Stimulated activated CD4-positive, alpha-beta T cell treated with anti-CD3 and anti-CD28 coated beads, Interleukin-2, amount 100 ng/mL, for 24 hours (primary cell): Measurements from ENCODE around the gene ZDHHC14.

ENCODE experiments used
- DNase-seq, 2 donors: peaks; one replicate each; pipeline ENCODE4 v3.0.0-alpha.2; 2020

The ZDHHC14 gene

GRCh38 chr6:157631412-157631811 lies 250.4 kb downstream of the ZDHHC14 start:
- no peak for DNase-seq

GRCh38 chr6:157631838-157632614 lies 251.0 kb downstream of the ZDHHC14 start:
- no peak for DNase-seq

GRCh38 chr6:157632821-157633220 lies 251.8 kb downstream of the ZDHHC14 start:
- no peak for DNase-seq

- DNase-seq, result no peak
Measured at GRCh38 chr6:157634546-157634945, 253.6 kb downstream of the ZDHHC14 start.

- no peak for DNase-seq
Measured at GRCh38 chr6:157635388-157636244, 254.6 kb downstream of the ZDHHC14 start.

GRCh38 chr6:157637516-157637915 lies 256.5 kb downstream of the ZDHHC14 start:
- DNase-seq, result no peak

- no peak for DNase-seq
Measured at GRCh38 chr6:157637941-157638662, 257.1 kb downstream of the ZDHHC14 start.

- DNase-seq, result no peak
Measured at GRCh38 chr6:157638779-157639178, 257.8 kb downstream of the ZDHHC14 start.

GRCh38 chr6:157640746-157641451 lies 259.9 kb downstream of the ZDHHC14 start:
- DNase-seq, result no peak

- DNase-seq, result no peak
Measured at GRCh38 chr6:157641837-157642236, 260.8 kb downstream of the ZDHHC14 start.

GRCh38 chr6:157642736-157643135 lies 261.7 kb downstream of the ZDHHC14 start:
- no peak for DNase-seq

- DNase-seq, result peak; percentile 33 to 42
Measured at GRCh38 chr6:157644043-157644810, 263.2 kb downstream of the ZDHHC14 start.

- no peak for DNase-seq
Measured at GRCh38 chr6:157645201-157645795, 264.3 kb downstream of the ZDHHC14 start.

GRCh38 chr6:157646012-157646411 lies 265.0 kb downstream of the ZDHHC14 start:
- DNase-seq, result no peak

- DNase-seq, result no peak
Measured at GRCh38 chr6:157647261-157647915, 266.4 kb downstream of the ZDHHC14 start.

GRCh38 chr6:157648561-157648960 lies 267.6 kb downstream of the ZDHHC14 start:
- DNase-seq, result no peak

GRCh38 chr6:157649311-157650260 lies 268.6 kb downstream of the ZDHHC14 start:
- DNase-seq, result no peak

- no peak for DNase-seq
Measured at GRCh38 chr6:157650261-157650640, 269.3 kb downstream of the ZDHHC14 start.

GRCh38 chr6:157650801-157651200 lies 269.8 kb downstream of the ZDHHC14 start:
- DNase-seq, result no peak
